LNCaP clone FGC (cell line): ENCODE results near the gene AGTR1.

Source experiments
- DNase-seq: peaks from one replicate; pipeline ENCODE4 v3.0.0-alpha.2; 2011; ENCODE audit warnings: low read depth
- H3K4me3 ChIP-seq: 2 replicates; pipeline ENCODE4 v1.5.1; 2011; ENCODE audit warnings: mild to moderate bottlenecking, low read depth, low read length, control low read depth
- CTCF ChIP-seq: IDR thresholded peaks from 2 replicates; pipeline ENCODE4 v1.5.1; 2012; ENCODE audit warnings: mild to moderate bottlenecking; ENCODE audit not compliant: control insufficient read depth, insufficient read depth; ENCODE audit errors: extremely low read depth

The AGTR1 gene

GRCh38 chr3:148729476-148730055, 31.9 kb downstream of the AGTR1 start:
- no peak for TF ChIP-seq CTCF
- H3K4me3 ChIP-seq, result no peak overlapping the region

GRCh38 chr3:148730676-148731075, 33.0 kb downstream of the AGTR1 start:
- no peak for DNase-seq
- H3K4me3 ChIP-seq, result no peak overlapping the region
- TF ChIP-seq CTCF, result no peak

More at GRCh38 chr3:148729476-148730055, 31.9 kb downstream of the AGTR1 start:
- DNase-seq, result peak; percentile 13

DNA sequence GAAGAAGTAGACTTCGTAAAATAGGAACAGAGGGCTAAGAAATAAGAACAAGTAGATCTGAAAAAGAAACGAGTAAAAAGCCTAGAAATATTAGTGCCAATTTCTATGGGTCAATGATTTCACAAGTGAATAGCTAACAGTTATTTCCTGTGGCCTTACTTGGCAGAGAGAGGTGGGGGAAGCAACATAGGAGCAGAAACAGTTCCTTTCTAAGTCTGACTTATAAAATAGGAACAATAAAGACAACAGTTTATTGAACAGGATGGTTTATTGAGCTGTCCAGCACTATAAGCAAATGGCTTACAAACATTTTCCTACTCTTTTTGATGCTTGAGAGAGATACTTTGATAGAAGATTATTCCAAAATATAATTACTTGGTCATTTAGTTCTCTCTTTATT, 37.9 kb downstream of the AGTR1 start:
- TF ChIP-seq CTCF, result no peak
- no peak overlapping the region for H3K4me3 ChIP-seq
- peak; percentile 8 for DNase-seq

DNA sequence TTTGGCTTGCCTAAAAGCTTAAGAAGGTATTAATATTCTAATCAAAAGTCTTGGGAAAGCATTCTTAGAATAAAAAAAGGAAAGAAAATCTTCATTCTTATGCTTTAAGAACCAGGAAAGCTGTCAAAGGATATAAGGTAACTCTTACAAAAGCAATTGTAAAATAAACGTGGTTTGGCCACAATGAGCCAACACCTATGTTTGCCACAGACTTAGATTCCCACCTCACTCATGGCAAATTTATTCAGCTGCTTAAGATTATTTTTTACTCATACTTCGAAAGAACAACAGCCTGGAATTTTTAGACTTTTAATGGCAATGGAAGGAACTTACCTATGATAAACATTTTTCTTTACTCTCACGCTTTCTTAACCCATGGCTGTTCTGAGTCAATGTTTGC, 38.4 kb downstream of the AGTR1 start:
- no peak for TF ChIP-seq CTCF
- H3K4me3 ChIP-seq, result no peak overlapping the region
- no peak for DNase-seq

GRCh38 chr3:148737104-148737530, 39.4 kb downstream of the AGTR1 start:
- DNase-seq, result no peak
- no peak overlapping the region for H3K4me3 ChIP-seq
- no peak for TF ChIP-seq CTCF

DNA sequence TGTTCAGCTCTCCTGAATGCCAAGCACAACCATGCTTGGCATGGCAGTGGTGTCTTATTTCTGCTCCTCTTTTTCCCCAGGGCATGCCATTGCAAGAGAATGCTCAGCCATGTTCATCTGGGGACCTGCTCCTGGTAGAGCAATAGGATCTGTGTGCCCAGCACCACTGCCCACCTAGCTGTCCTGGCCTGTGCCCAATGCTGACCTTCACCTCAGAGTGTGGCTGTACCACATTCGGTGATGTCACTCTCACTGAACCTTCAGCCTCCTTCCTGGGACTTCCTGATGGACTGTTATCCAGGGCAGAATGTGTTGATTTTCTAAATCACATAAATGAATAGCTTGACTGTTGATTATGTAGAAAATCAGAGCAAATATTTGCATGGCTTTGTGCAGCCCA, 42.0 kb downstream of the AGTR1 start:
- DNase-seq, result no peak
- no peak overlapping the region for H3K4me3 ChIP-seq
- no peak for TF ChIP-seq CTCF

DNA sequence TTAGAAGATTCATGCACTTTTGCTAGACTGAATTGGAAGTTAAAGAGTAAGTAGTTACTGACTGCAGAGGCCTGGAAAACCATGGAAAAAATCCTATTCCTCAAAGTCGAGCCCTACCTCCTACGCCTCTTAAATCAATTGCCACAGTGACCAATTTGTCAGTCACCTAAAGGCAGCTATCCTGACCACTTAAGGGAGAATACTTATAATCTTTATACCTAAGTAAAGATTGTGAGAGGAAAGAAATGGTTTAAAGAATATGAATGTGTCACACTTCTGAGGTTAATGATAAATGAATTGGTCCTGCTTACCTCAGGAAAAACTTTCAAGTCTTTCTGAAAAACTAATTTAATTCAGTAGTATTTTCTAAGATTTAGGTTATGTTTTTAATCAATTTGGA, 42.6 kb downstream of the AGTR1 start:
- no peak for DNase-seq
- TF ChIP-seq CTCF, result no peak
- no peak overlapping the region for H3K4me3 ChIP-seq
